ENCODE measurements around the gene RNU11. TPM values are rescaled to one million over a fixed set of nuclear protein-coding genes. Genes with fewer than 3 reads are reported as not detected.
A peak's percentile ranks its signal among the peaks of the same experiment; 100 is the strongest.

The RNU11 gene
- total RNA-seq (2012; rRNA removed) (under 0.01 TPM in 1 of 2 replicates, not detected in the other), polyA plus RNA-seq (2012; rRNA removed) (not detected in 2 replicates), Bru-seq, nascent RNA (percentile 82 among the genes with signal in this experiment), BruChase-seq, experiment 1, labeled RNA remaining after a 6-hour chase (percentile 42 among the genes with signal in this experiment), BruChase-seq, experiment 2, labeled RNA remaining after a 2-hour chase (percentile 57 among the genes with signal in this experiment)
- not detected in 2 replicates for polyA plus RNA-seq (2012; cell fraction: cytosol; rRNA removed)
- not detected in 2 replicates for polyA plus RNA-seq (2012; cell fraction: nucleus; rRNA removed; ENCODE audit: low replicate concordance)
- long read RNA-seq, partial matches to known transcripts, result 0 of 1 reads
- long read RNA-seq, other reads (novel, unspliced or antisense), result 0 of 1 reads

- Histone ChIP-seq H3K27me3 (ENCODE audit: control insufficient read depth, insufficient read depth, low read length) (no peaks in the 10 kb centered on the region), H3K9me1 (ENCODE audit: insufficient read depth, low read length) (peaks cover 3% of the 10 kb centered on the region; the same call in 1 of the 2 replicates), H2AFZ (replicated peaks; ENCODE audit: low read length, poor library complexity) (peak within 1 kb of the TSS; percentile 88), H2AK9ac (replicated peaks; ENCODE audit: low read depth, low read length, poor library complexity) (peak within 1 kb of the TSS; percentile 80), H3K18ac (ENCODE audit: low read depth, low read length) (peak within 1 kb of the TSS; percentile 58), H3K4me2 (ENCODE audit: low read depth, low read length) (peak within 1 kb of the TSS; percentile 79), H4K20me1 (ENCODE audit: insufficient read depth, low read length) (peaks cover 4% of the 10 kb centered on the region; the same call in 1 of the 2 replicates), H3K4ac (ENCODE audit: low read depth, low read length) (peak within 1 kb of the TSS; percentile 95), H2BK120ac (ENCODE audit: low read depth, low read length) (peak within 1 kb of the TSS; percentile 96), H3K79me1 (ENCODE audit: low read depth in 1 of 2, low read length in 2 of 2) (peaks cover 7 to 9% of the 10 kb centered on the region in 2 experiments; a peak in 3 of 4 replicates), H2BK15ac (ENCODE audit: low read depth, low read length) (peak within 1 kb of the TSS; percentile 81; the same call in 2 of the 3 replicates), H2BK5ac (ENCODE audit: low read depth, low read length, poor library complexity, severe bottlenecking) (peak within 1 kb of the TSS; percentile 97), H3K4me3 (ENCODE audit: insufficient read depth, low read depth, low read length) (peak within 1 kb of the TSS; percentile 28), H3K9ac (ENCODE audit: low read depth, low read length) (peak within 1 kb of the TSS; percentile 71), H3K27ac (ENCODE audit: insufficient read depth, low read length) (peak within 1 kb of the TSS; percentile 79), H4K8ac (ENCODE audit: low read depth in 2 of 2, low read length in 2 of 2) (peak within 1 kb of the TSS; percentile 82 to 93), H4K5ac (ENCODE audit: low read depth, low read length) (peak within 1 kb of the TSS; percentile 72), H3K4me1 (ENCODE audit: control insufficient read depth, insufficient read depth, low read length) (peaks cover 1% of the 10 kb centered on the region), H3K23ac (ENCODE audit: low read depth, low read length) (peak within 1 kb of the TSS; percentile 86), H2BK20ac (ENCODE audit: low read depth, low read length) (peak within 1 kb of the TSS; percentile 93), H4K91ac (ENCODE audit: insufficient read depth, low read depth, low read length) (peak within 1 kb of the TSS; percentile 88), H3K9me3 (ENCODE audit: control insufficient read depth, insufficient read depth, low read length) (no peaks in the 10 kb centered on the region), H2AK5ac (ENCODE audit: low read depth, low read length) (peak within 1 kb of the TSS; percentile 79), H3K14ac (replicated peaks; ENCODE audit: low read depth, low read length) (peak within 1 kb of the TSS; percentile 95), H3K36me3 (ENCODE audit: control insufficient read depth, insufficient read depth, low read length) (no peaks in the 10 kb centered on the region), H3K56ac (ENCODE audit: extremely low read depth, insufficient read depth, low read length) (peak within 1 kb of the TSS; percentile 99)
- ChIA-PET CTCF (interaction anchor here (0.6 to 1.2 kb wide), 3 partner anchors 212 to 281 kb away, joined by 3 to 9 read pairs (median 5); no protein-coding TSS in a partner anchor), POLR2A (ENCODE audit: unreplicated experiment) (interaction anchor here (0.6 to 1.4 kb wide), 10 partner anchors 13 to 554 kb away, joined by 3 to 8 read pairs (median 4); partner anchors contain the start of genes GMEB1 and YTHDF2)
- DNase-seq (peak; percentile 100), ATAC-seq (ENCODE audit: low read depth) (peak; percentile 72)
- intact Hi-C loops (cut with micrococcal nuclease), result loop anchor here (1.0 to 10.0 kb wide), 6 partner anchors 20 to 546 kb away; partner anchors contain the start of genes GMEB1 and YTHDF2
- in situ Hi-C loops (cut with MboI; ENCODE audit: low sequenced_read_pairs), result no loop called here
- BruUV-seq (replicated peaks), result TSS peak; percentile 100
- WGBS, 2 experiments (ENCODE audit: extremely low coverage in 2 of 2, insufficient read length in 1 of 2), result 2% methylated on average over 8 of the region's 28 CpGs; no CpG with 5 or more reads in 1 of the 2 experiments
- dilution Hi-C loops (cut with HindIII; ENCODE audit: low sequenced_read_pairs, unreplicated experiment), result no loop called here
- peak; percentile 15; the same call in 1 of the 2 replicates for TF ChIP-seq RAD21 (IDR thresholded peaks at IDR 0.05; ENCODE audit: low read length)
- peak; percentile 43; the same call in 1 of the 2 replicates for TF ChIP-seq NFE2L2 (IDR thresholded peaks at IDR 0.05; ENCODE audit: low read depth, low read length)
- peak; percentile 92 for TF ChIP-seq CEBPB (IDR thresholded peaks at IDR 0.05; ENCODE audit: low read depth, low read length)
- TF ChIP-seq MAFK (IDR thresholded peaks at IDR 0.05; ENCODE audit: low read depth, low read length), result no peak; the same call in 1 of the 2 replicates
- no peak for TF ChIP-seq RFX5 (IDR thresholded peaks at IDR 0.05; ENCODE audit: low read depth, low read length)
- TF ChIP-seq FOS (IDR thresholded peaks at IDR 0.05; ENCODE audit: low read depth, low read length), result peak; percentile 37; the same call in 1 of the 2 replicates
- no peak for TF ChIP-seq MXI1 (IDR thresholded peaks at IDR 0.05; ENCODE audit: borderline replicate concordance, low read depth, low read length)
- peak; percentile 84 for TF ChIP-seq BHLHE40 (IDR thresholded peaks at IDR 0.05; ENCODE audit: low read depth, low read length)
- peak; percentile 13 for TF ChIP-seq RCOR1 (IDR thresholded peaks at IDR 0.05; ENCODE audit: insufficient replicate concordance, low read length)
- peak; percentile 48; the same call in 1 of the 2 replicates for TF ChIP-seq USF2 (IDR thresholded peaks at IDR 0.05; ENCODE audit: low read depth, low read length)
- no peak for TF ChIP-seq ELK1 (IDR thresholded peaks at IDR 0.05; ENCODE audit: borderline replicate concordance, low read depth, low read length)
- TF ChIP-seq POLR2A (IDR thresholded peaks at IDR 0.05; ENCODE audit: low read depth, low read length), result peak; percentile 100
- peak; percentile 97; the same call in 1 of the 2 replicates for TF ChIP-seq CHD1 (IDR thresholded peaks at IDR 0.05; ENCODE audit: low read depth, low read length)
- peak; percentile 73 for TF ChIP-seq MAZ (IDR thresholded peaks at IDR 0.05; ENCODE audit: borderline replicate concordance, low read depth, low read length)
These were observed at the start of gene RNU11 for GRCh38 chr1:28648474-28649198. Gene RNU11 (plus strand): TSS chr1:28648600.
